ENCODE data around the gene APCS. TPM values are rescaled to one million over a fixed set of nuclear protein-coding genes. Genes with fewer than 3 reads are reported as not detected.

APCS gene, protein sequence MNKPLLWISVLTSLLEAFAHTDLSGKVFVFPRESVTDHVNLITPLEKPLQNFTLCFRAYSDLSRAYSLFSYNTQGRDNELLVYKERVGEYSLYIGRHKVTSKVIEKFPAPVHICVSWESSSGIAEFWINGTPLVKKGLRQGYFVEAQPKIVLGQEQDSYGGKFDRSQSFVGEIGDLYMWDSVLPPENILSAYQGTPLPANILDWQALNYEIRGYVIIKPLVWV
- not detected in 2 replicates for total RNA-seq

DNA sequence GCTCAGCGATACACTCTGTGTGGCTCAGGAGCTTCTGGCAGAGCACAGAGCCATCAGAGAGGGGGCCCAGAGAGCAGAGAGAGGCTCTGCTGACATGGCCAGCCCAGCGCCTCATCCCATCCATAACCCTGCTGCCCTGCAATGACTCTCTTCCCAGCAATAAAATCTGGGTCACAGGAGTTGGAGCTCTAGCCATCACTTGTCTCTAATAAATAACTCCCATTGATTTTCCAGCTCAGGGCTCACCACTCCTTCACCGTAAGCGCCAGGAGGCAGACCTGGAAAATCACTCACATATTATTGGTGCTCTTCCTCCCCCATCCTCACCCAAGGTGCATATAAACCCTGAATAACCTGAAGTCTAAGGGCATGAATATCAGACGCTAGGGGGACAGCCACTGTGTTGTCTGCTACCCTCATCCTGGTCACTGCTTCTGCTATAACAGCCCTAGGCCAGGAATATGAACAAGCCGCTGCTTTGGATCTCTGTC, at the start of gene APCS:
Gene APCS (plus strand): TSS at position 366 of the 491 bp plus-strand sequence. CDS start 96 bp downstream, at position 462.

Other genes with a start within 250 kb of the APCS start
- not detected in 2 replicates for gene OR10J4, start 155.6 kb upstream of the APCS start, total RNA-seq
- gene OR10J1, start 148.1 kb upstream of the APCS start, total RNA-seq, result not detected in 2 replicates
- not detected in 2 replicates for gene OR10J5, start 51.8 kb upstream of the APCS start, total RNA-seq
- gene CRP, start 126.8 kb downstream of the APCS start, total RNA-seq, result not detected in 2 replicates
- 19.6 and 20.9 TPM in 2 replicates for gene DUSP23, start 193.1 kb downstream of the APCS start, total RNA-seq
- gene FCRL6, start 214.5 kb downstream of the APCS start, total RNA-seq, result not detected in 2 replicates
- not detected in 2 replicates for gene SLAMF8, start 239.0 kb downstream of the APCS start, total RNA-seq